Measurements from ENCODE around the gene GIGYF2. TPM values are rescaled to one million over a fixed set of nuclear protein-coding genes. Genes with fewer than 3 reads are reported as not detected.

GIGYF2 gene
- total RNA-seq, 1 experiment from 2014 or later: 34.5 TPM

DNA sequence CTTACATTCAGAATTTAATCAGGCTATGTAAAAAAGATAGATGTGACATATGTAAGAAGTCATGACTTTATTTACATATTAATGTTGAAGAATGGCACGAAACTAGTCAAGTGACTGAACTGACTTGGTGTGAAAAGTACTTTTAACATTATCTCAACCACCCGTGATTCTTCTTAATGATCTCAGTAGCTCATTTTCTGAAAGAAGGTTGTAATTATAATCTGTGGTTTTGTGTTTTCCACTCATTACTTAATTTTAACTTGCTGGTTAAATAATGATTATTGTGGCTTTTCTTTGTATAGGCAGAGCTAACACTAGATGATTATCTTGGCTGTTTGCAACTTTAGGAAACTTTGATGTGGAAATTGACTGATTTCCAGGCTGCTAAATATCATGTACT, 60.8 kb downstream of the GIGYF2 start:
- Histone ChIP-seq H3K27me3 (ENCODE audit: control insufficient read depth, insufficient read depth, low read length) (no peaks in the 10 kb centered on the region), H3K4me3 (ENCODE audit: insufficient read depth, low read depth, low read length) (no peak overlapping the region), H3K36me3 (replicated peaks; ENCODE audit: control insufficient read depth, insufficient read depth, low read length) (peaks cover 5% of the 10 kb centered on the region)
- no peak for DNase-seq

DNA sequence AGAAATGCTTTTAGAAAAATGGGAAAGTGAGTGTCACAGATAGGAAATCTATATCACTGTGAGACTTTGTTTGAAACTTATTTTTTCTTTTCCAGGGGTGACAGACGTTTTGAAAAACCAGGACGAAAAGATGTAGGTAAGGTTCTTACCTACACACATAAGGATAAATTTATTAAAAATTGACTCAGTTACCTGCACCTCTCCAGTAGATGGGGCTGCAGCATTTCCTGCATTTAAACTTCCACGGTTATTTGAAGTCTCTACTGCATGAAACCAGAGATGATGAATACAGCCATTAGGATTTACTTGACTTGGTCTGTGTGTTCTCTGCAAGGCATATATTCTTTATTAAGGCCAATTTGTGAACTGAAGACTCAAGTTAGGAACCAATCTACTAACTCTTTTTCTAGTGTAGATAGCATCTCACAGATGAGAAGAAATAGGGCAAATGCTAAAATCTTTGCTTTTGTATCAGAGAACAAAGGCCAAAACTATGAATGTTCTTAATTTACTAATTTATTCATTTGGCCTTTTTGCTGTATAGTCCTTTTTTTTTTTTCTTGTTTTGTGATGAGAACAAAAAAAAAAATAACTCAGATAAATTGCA, 64.3 kb downstream of the GIGYF2 start:
- DNase-seq: peak; percentile 5
- Histone ChIP-seq H3K27me3 (ENCODE audit: control insufficient read depth, insufficient read depth, low read length) (no peaks in the 10 kb centered on the region), H3K36me3 (replicated peaks; ENCODE audit: control insufficient read depth, insufficient read depth, low read length) (peaks cover 6% of the 10 kb centered on the region), H3K4me3 (ENCODE audit: insufficient read depth, low read depth, low read length) (no peak overlapping the region)

GRCh38 chr2:232767866-232768265, 70.7 kb downstream of the GIGYF2 start:
- Histone ChIP-seq H3K4me3 (ENCODE audit: insufficient read depth, low read depth, low read length) (no peak overlapping the region), H3K27me3 (ENCODE audit: control insufficient read depth, insufficient read depth, low read length) (no peaks in the 10 kb centered on the region), H3K36me3 (replicated peaks; ENCODE audit: control insufficient read depth, insufficient read depth, low read length) (peaks cover 5% of the 10 kb centered on the region)
- DNase-seq: no peak

DNA sequence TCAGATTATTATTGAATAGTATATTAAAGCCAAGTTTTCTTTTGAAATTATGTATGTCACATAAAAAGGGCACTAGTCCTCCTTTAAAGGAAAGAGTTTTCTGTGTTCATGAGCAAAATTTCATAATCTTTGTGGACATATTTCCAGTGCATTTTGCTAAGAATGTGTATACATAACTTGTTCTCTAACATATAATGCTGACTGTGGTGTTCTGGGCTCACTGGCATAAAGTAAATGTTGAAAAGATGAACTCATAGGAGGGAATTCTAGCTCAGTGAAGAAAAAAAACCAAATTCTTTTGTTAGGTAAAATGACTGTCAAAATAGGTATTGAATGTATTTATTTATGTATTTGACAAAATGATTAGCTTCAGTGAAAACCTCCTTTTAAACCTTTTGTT, 73.1 kb downstream of the GIGYF2 start:
- Histone ChIP-seq H3K4me3 (ENCODE audit: insufficient read depth, low read depth, low read length) (no peak overlapping the region), H3K27me3 (ENCODE audit: control insufficient read depth, insufficient read depth, low read length) (no peaks in the 10 kb centered on the region), H3K36me3 (replicated peaks; ENCODE audit: control insufficient read depth, insufficient read depth, low read length) (peaks cover 5% of the 10 kb centered on the region)
- no peak for DNase-seq

- H3K27me3 ChIP-seq (ENCODE audit: control insufficient read depth, insufficient read depth, low read length): no peaks in the 10 kb centered on the region
Observed at GRCh38 chr2:232771870-232772269, 74.7 kb downstream of the GIGYF2 start.

DNA sequence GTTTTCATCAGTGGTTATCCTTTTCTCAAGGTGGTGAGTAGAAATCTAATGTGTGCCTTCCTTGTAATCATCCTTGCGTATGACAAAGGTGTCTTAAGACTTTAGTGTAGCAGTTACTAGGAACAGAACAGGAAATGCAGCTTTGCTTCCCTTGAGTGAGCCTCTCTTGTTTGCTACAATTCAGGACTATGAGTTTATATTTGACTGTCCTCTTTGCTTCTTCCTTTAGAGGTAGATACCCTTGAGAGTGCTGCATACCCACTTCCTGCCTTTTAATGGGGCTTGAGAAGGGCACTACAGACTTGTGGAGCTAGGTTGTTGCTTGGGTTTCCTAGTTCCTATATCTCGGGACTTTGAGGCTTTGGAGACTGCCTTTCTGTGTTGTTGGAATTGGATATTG, 75.4 kb downstream of the GIGYF2 start:
- Histone ChIP-seq H3K36me3 (replicated peaks; ENCODE audit: control insufficient read depth, insufficient read depth, low read length) (peaks cover 4% of the 10 kb centered on the region), H3K27me3 (ENCODE audit: control insufficient read depth, insufficient read depth, low read length) (no peaks in the 10 kb centered on the region), H3K4me3 (ENCODE audit: insufficient read depth, low read depth, low read length) (no peak overlapping the region)
- DNase-seq: no peak

More at GRCh38 chr2:232771870-232772269, 74.7 kb downstream of the GIGYF2 start:
- no peak for DNase-seq
- Histone ChIP-seq H3K36me3 (replicated peaks; ENCODE audit: control insufficient read depth, insufficient read depth, low read length) (peaks cover 4% of the 10 kb centered on the region), H3K4me3 (ENCODE audit: insufficient read depth, low read depth, low read length) (no peak overlapping the region)

- no peak overlapping the region for H3K4me3 ChIP-seq (ENCODE audit: insufficient read depth, low read depth, low read length)
- H3K27me3 ChIP-seq (ENCODE audit: control insufficient read depth, insufficient read depth, low read length): no peaks in the 10 kb centered on the region
- DNase-seq: no peak
- peaks cover 2% of the 10 kb centered on the region for H3K36me3 ChIP-seq (replicated peaks; ENCODE audit: control insufficient read depth, insufficient read depth, low read length)
Observed at GRCh38 chr2:232773815-232774214, 76.7 kb downstream of the GIGYF2 start.

GRCh38 chr2:232776435-232776834, 79.3 kb downstream of the GIGYF2 start, which contains the start of gene KCNJ13:
TSS of gene KCNJ13 (minus strand) at chr2:232776565. CDS start at chr2:232771362, 5,203 bp downstream.
- no peak within 1 kb of the TSS for H3K4me3 ChIP-seq (ENCODE audit: insufficient read depth, low read depth, low read length)
- DNase-seq: peak; percentile 54
- no peaks in the 10 kb centered on the region; the same call in 1 of the 2 replicates for H3K36me3 ChIP-seq (replicated peaks; ENCODE audit: control insufficient read depth, insufficient read depth, low read length)
- H3K27me3 ChIP-seq (ENCODE audit: control insufficient read depth, insufficient read depth, low read length): no peaks in the 10 kb centered on the region

GRCh38 chr2:232777276-232777675, 80.1 kb downstream of the GIGYF2 start:
- no peak for DNase-seq
- no peaks in the 10 kb centered on the region for H3K27me3 ChIP-seq (ENCODE audit: control insufficient read depth, insufficient read depth, low read length)
- H3K36me3 ChIP-seq (replicated peaks; ENCODE audit: control insufficient read depth, insufficient read depth, low read length): no peaks in the 10 kb centered on the region; the same call in 1 of the 2 replicates
- no peak overlapping the region for H3K4me3 ChIP-seq (ENCODE audit: insufficient read depth, low read depth, low read length)

- H3K27me3 ChIP-seq (ENCODE audit: control insufficient read depth, insufficient read depth, low read length): no peaks in the 10 kb centered on the region
- H3K36me3 ChIP-seq (replicated peaks; ENCODE audit: control insufficient read depth, insufficient read depth, low read length): no peaks in the 10 kb centered on the region; the same call in 1 of the 2 replicates
- DNase-seq: no peak
- no peak overlapping the region for H3K4me3 ChIP-seq (ENCODE audit: insufficient read depth, low read depth, low read length)
Observed at GRCh38 chr2:232779465-232779864, 82.3 kb downstream of the GIGYF2 start.

GRCh38 chr2:232779934-232780333, 82.8 kb downstream of the GIGYF2 start:
- DNase-seq: no peak
- no peak overlapping the region for H3K4me3 ChIP-seq (ENCODE audit: insufficient read depth, low read depth, low read length)
- H3K36me3 ChIP-seq (replicated peaks; ENCODE audit: control insufficient read depth, insufficient read depth, low read length): no peaks in the 10 kb centered on the region; the same call in 1 of the 2 replicates
- no peaks in the 10 kb centered on the region for H3K27me3 ChIP-seq (ENCODE audit: control insufficient read depth, insufficient read depth, low read length)

GRCh38 chr2:232781765-232782164, 84.6 kb downstream of the GIGYF2 start:
- Histone ChIP-seq H3K4me3 (ENCODE audit: insufficient read depth, low read depth, low read length) (no peak overlapping the region), H3K27me3 (ENCODE audit: control insufficient read depth, insufficient read depth, low read length) (no peaks in the 10 kb centered on the region), H3K36me3 (replicated peaks; ENCODE audit: control insufficient read depth, insufficient read depth, low read length) (no peaks in the 10 kb centered on the region; the same call in 1 of the 2 replicates)
- DNase-seq: no peak

DNA sequence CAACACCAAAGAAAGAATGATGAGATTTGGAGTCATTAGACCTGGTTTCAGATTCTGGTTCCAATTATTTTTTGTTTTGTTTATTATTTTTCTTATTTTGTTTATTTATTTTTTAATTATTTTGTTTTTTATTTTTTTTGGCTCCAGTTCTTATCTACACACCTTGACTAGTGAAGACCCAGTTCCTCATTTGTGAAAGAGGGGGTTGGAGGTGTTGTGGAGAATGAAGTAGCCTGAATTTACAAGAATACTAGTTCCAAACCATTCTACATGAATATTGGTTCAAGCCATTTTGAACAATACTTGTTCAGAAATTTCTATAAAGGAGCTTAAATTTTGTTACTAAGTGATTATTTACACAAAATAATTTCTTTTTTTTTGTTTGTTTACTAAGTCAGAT, 86.1 kb downstream of the GIGYF2 start:
- no peak for DNase-seq
- Histone ChIP-seq H3K36me3 (replicated peaks; ENCODE audit: control insufficient read depth, insufficient read depth, low read length) (peaks cover 2% of the 10 kb centered on the region), H3K4me3 (ENCODE audit: insufficient read depth, low read depth, low read length) (no peak overlapping the region), H3K27me3 (ENCODE audit: control insufficient read depth, insufficient read depth, low read length) (no peaks in the 10 kb centered on the region)

DNA sequence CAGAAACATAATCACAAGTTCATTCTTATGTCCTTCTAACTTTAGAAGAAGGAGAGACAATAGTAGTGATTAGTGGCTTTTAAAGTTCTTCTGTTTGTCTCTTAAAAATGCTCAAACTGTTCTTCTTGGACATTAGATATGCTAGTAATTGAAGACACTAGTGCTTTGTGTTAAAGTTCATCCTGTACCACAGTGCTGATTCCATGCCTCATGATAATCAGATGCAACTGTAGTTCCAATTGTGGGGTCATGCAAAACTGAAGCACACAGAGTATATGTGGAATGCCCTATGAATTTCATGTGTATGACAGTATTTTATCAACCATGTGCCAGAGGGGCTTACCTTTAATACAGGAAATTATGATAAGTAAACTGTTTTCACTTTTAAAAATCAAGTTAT, 90.7 kb downstream of the GIGYF2 start:
- Histone ChIP-seq H3K4me3 (ENCODE audit: insufficient read depth, low read depth, low read length) (no peak overlapping the region), H3K36me3 (replicated peaks; ENCODE audit: control insufficient read depth, insufficient read depth, low read length) (peaks cover 16% of the 10 kb centered on the region), H3K27me3 (ENCODE audit: control insufficient read depth, insufficient read depth, low read length) (no peaks in the 10 kb centered on the region)
- no peak for DNase-seq

- no peak for DNase-seq
- no peaks in the 10 kb centered on the region for H3K27me3 ChIP-seq (ENCODE audit: control insufficient read depth, insufficient read depth, low read length)
- H3K36me3 ChIP-seq (replicated peaks; ENCODE audit: control insufficient read depth, insufficient read depth, low read length): peaks cover 16% of the 10 kb centered on the region
- no peak overlapping the region for H3K4me3 ChIP-seq (ENCODE audit: insufficient read depth, low read depth, low read length)
Observed at GRCh38 chr2:232789082-232789481, 92.0 kb downstream of the GIGYF2 start.

GRCh38 chr2:232791518-232791917, 94.4 kb downstream of the GIGYF2 start:
- Histone ChIP-seq H3K36me3 (replicated peaks; ENCODE audit: control insufficient read depth, insufficient read depth, low read length) (peaks cover 19% of the 10 kb centered on the region), H3K27me3 (ENCODE audit: control insufficient read depth, insufficient read depth, low read length) (no peaks in the 10 kb centered on the region)
- DNase-seq: no peak

More at GRCh38 chr2:232791518-232791917, 94.4 kb downstream of the GIGYF2 start:
- H3K4me3 ChIP-seq (ENCODE audit: insufficient read depth, low read depth, low read length): no peak overlapping the region

Measured in H7 (cell line).